ENCODE data around the gene HIPK3.

DNA sequence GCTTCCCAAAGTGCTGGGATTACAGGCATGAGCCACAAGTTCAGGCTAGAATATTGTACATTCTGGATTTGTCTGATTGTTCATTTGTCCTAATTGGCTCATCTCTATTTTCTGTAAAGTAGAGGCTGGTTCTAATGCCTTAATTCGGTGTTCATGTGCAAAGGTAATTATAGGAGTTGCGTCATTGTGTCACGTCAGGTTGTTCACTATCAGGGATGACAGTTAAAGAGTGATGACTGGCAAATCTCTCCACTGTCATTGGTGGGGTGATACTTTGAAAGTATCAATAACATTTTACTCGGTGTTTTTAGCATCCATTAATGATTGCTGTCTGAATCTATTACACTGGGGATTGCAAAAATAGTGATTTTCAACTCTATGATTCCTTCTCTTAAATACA lies 103.5 kb downstream of the HIPK3 start:
- TF ChIP-seq CTCF (IDR thresholded peaks at IDR 0.05; ENCODE audit: extremely low read depth in 1 of 2, insufficient read depth in 1 of 2, low read depth in 1 of 2, low read length in 2 of 2) (no peak), POLR2A (IDR thresholded peaks at IDR 0.05; ENCODE audit: low read depth, low read length) (no peak)
